ENCODE results near the gene SPATA31C1. TPM values are rescaled to one million over a fixed set of nuclear protein-coding genes. Genes with fewer than 3 reads are reported as not detected.

SPATA31C1 gene
- total and polyA plus RNA-seq, 2 of the 8 experiments (the other 6 are each of a cell fraction or from before 2014, with no cell fraction given), result 0.15 TPM; not detected in 1

GRCh38 chr9:87887661-87888480, 29.9 kb upstream of the SPATA31C1 start:
- Histone ChIP-seq H4K20me1 (replicated peaks in 1 of 2; ENCODE audit: control insufficient read depth in 1 of 2, insufficient read depth in 2 of 2, low read length in 2 of 2) (no peaks in the 10 kb centered on the region), H3K79me1 (ENCODE audit: low read depth, low read length) (no peaks in the 10 kb centered on the region), H3K79me2 (ENCODE audit: control insufficient read depth in 1 of 2, insufficient read depth in 2 of 2, low read length in 2 of 2) (no peaks in the 10 kb centered on the region), H4K91ac (replicated peaks; ENCODE audit: insufficient read length, low read length) (no peak overlapping the region), H3K14ac (ENCODE audit: insufficient read length) (no peak overlapping the region), H3K18ac (ENCODE audit: extremely low read depth, low read length) (no peak overlapping the region), H3K36me3 (ENCODE audit: control insufficient read depth in 2 of 4, insufficient read depth in 4 of 4, low read length in 3 of 4) (no peaks in the 10 kb centered on the region), H3K4me2 (ENCODE audit: insufficient read depth in 1 of 2, low read depth in 2 of 2, low read length in 2 of 2) (no peak overlapping the region), H3K27ac (ENCODE audit: low read depth, low read length) (no peak overlapping the region), H4K8ac (ENCODE audit: extremely low read depth, insufficient read depth, low read length) (no peak overlapping the region; the same call in 1 of the 2 replicates), H3K9me3 (ENCODE audit: insufficient read depth in 2 of 2, low read depth in 1 of 2, low read length in 1 of 2) (no peaks in the 10 kb centered on the region), H2BK12ac (ENCODE audit: low read depth, low read length) (no peak overlapping the region), H3K4ac (replicated peaks; ENCODE audit: insufficient read length, low read depth, low read length) (no peak overlapping the region), H4K5ac (ENCODE audit: insufficient read length, low read depth, low read length) (no peak overlapping the region), H3K23ac (ENCODE audit: insufficient read length) (no peak overlapping the region), H2BK120ac (replicated peaks; ENCODE audit: low read depth, low read length) (no peak overlapping the region), H3K27me3 (replicated peaks in 1 of 4; ENCODE audit: control insufficient read depth in 3 of 4, extremely low read depth in 1 of 4, insufficient read depth in 3 of 4, low read length in 3 of 4) (no peaks in the 10 kb centered on the region), H3K23me2 (ENCODE audit: low read depth, low read length) (no peaks in the 10 kb centered on the region), H2BK15ac (ENCODE audit: low read length) (no peak overlapping the region), H3K4me1 (replicated peaks in 1 of 4; ENCODE audit: control insufficient read depth in 3 of 4, insufficient read depth in 4 of 4, low read length in 3 of 4) (peaks cover 0 to 7% (median under 1%) of the 10 kb centered on the region in 4 experiments; a peak in 4 of 7 replicates), H2BK20ac (ENCODE audit: low read length) (no peak overlapping the region), H3K4me3 (ENCODE audit: extremely low read depth in 1 of 4, insufficient read depth in 2 of 4, low read depth in 3 of 4, low read length in 4 of 4) (no peak overlapping the region), H2AK5ac (ENCODE audit: low read depth, low read length) (no peak overlapping the region), H3K9ac (replicated peaks in 1 of 4; ENCODE audit: extremely low read depth in 1 of 4, low read depth in 3 of 4, low read length in 3 of 4) (no peak overlapping the region), H3K56ac (replicated peaks; ENCODE audit: insufficient read length, low read depth, low read length) (no peak overlapping the region), H2AFZ (ENCODE audit: low read length) (no peak overlapping the region), H2BK5ac (ENCODE audit: low read depth, low read length) (no peak overlapping the region)
- WGBS, 2 experiments (ENCODE audit: extremely low coverage in 1 of 2, insufficient coverage in 1 of 2, insufficient read length in 1 of 2, insufficient replicate concordance in 2 of 2, low coverage in 1 of 2, low lambda C conversion rate in 2 of 2, missing lambda C conversion rate in 1 of 2), result 93% methylated on average over 12 of the region's 13 CpGs; no CpG with 5 or more reads in 1 of the 2 experiments
- no peak for TF ChIP-seq PHF8 (conservative IDR thresholded peaks at IDR 0.05; ENCODE audit: low read depth, low read length)
- no peak for TF ChIP-seq SIN3A (conservative IDR thresholded peaks at IDR 0.05 in 1 of 2, IDR thresholded peaks at IDR 0.05 in 1 of 2; ENCODE audit: low read depth in 1 of 2, low read length in 2 of 2)
- TF ChIP-seq YY1 (IDR thresholded peaks at IDR 0.05; ENCODE audit: low read depth, low read length), result no peak
- no peak for TF ChIP-seq CBX8 (IDR thresholded peaks at IDR 0.05; ENCODE audit: borderline replicate concordance, low read depth, low read length)
- POLR2A ChIA-PET (ENCODE audit: partially characterized antibody), result no interaction called here
- FAIRE-seq (no peak), DNase-seq (ENCODE audit: low read depth in 1 of 2, low spot score in 2 of 2) (peak in 1 of 2 experiments; percentile 33)
- CTCF ChIA-PET (ENCODE audit: partially characterized antibody), result interaction anchor here (1.0 to 1.1 kb wide), 2 partner anchors 9 to 167 kb away, joined by 3 read pairs; no protein-coding TSS in a partner anchor
